ENCODE results near the gene SSR2.

The SSR2 gene

GRCh38 chr1:156020293-156021092 is at the start of gene SSR2:
Gene SSR2, minus strand, starts transcription at chr1:156020951. Its CDS starts 784 bp downstream, at chr1:156020167.
- peak; percentile 97 to 98 for DNase-seq

DNA sequence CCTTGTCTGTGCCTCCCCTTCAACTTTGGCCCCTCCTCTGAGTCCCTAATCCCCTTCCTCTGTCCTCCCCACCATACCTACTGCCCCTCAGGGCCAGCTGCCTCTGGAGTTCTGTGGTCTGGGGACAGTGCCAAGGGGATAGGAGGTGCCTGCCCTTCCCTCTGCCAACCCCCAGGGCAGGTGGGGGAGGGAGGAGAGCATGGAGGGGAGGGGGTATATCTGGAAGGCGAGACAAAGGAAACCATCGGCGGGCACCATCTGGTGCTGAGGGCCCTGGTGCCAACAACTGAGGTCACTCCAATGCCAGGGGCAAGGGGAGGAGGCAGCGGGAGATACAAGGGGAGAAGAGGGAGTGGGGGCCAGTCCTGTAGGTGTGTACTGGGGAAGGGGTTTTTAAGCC is 49.8 kb upstream of the SSR2 start:
- DNase-seq, result peak; percentile 26 to 34

DNA sequence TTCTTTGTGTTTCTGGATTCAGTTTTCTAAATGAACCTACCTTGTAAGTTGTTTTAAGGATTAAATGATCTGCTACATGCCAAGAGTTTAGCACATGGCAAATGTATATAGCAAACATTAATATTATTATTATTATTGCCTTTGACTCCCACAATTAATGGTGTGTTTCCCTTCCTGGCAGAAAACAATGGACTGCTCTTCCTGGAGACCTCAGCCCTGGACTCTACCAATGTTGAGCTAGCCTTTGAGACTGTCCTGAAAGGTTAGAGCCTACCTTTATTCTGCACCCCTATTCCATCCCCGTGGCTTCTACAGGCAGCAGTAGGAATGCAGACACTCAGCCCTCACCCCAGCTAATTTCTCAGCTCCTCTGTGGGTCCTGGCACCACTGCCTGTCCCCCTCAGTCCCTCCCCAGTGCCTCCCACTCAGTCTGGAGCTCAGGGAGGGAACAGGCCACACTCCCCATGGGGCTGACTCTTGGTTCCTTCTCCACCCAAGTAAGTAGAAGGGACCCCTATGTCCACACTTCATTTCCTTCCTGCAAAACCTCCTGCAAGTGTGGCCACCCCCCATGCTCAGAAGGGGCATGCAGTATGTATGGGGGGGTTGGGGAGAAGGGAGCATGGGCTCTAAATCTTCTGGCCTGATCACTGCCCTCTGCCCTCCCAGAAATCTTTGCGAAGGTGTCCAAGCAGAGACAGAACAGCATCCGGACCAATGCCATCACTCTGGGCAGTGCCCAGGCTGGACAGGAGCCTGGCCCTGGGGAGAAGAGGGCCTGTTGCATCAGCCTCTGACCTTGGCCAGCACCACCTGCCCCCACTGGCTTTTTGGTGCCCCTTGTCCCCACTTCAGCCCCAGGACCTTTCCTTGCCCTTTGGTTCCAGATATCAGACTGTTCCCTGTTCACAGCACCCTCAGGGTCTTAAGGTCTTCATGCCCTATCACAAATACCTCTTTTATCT is 49.0 kb upstream of the SSR2 start:
- DNase-seq, result no peak

DNA sequence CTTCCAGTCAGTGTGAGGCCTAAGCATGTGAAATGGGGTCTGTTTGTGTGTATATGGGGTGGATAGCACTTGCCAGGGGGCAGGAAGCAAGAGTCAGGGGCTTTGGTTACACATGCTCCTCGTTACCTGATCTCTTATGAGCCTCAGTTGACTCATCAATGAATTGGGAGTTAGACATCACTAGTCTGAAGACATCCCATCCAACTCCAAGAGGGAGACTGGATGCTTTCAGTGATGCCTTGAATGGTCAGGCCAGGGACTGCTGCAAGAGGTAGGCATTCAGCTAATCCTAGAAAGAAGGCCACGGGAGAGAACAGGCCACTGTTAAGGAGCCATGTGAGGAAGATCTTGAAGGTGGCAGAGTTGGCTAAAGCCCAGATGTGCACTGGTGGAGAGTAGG is 46.5 kb upstream of the SSR2 start:
- no peak for DNase-seq

DNA sequence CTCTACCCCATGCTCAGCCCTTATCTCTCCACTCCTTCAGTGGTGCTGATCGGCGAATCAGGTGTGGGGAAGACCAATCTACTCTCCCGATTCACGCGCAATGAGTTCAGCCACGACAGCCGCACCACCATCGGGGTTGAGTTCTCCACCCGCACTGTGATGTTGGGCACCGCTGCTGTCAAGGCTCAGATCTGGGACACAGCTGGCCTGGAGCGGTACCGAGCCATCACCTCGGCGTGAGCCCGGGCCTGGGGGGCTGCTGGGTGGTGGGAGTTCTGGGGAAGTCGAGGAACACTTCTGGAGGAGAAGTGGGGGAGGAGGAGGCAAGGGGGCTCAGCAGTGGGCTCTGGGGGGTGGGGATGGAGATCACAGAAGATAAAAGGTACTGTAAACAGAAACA is 45.1 kb upstream of the SSR2 start:
- DNase-seq, result no peak

DNA sequence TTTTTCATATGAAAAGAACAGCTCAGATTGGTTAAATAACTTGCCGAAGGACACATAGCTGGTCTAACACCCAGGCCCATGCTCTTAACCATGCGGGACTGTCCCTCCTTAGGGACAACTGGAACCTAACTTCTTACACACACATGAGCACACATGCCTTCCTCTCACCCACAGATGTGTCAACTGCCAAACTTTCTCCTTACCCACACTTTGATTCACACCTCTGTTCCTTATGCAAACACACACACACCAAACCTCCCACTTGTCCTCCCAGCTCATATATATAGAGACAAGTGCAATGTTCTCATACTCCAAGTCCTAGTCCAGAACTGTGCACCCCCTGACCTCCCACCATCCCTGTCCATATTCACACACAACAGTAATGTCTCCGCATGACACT is 44.5 kb upstream of the SSR2 start:
- no peak for DNase-seq

- DNase-seq, result no peak
Measured at GRCh38 chr1:156064615-156065014, 43.9 kb upstream of the SSR2 start.

- DNase-seq, result no peak
Measured at GRCh38 chr1:156063997-156064285, 43.2 kb upstream of the SSR2 start.

GRCh38 chr1:156062189-156062588 is 41.4 kb upstream of the SSR2 start:
- DNase-seq, result no peak

GRCh38 chr1:156060937-156061636 is 40.3 kb upstream of the SSR2 start, which contains the start of gene RAB25:
Gene RAB25, plus strand, starts transcription at chr1:156061160. Its CDS starts 241 bp downstream, at chr1:156061401.
- peak; percentile 91 to 96 for DNase-seq

GRCh38 chr1:156056326-156056849 is 35.6 kb upstream of the SSR2 start:
- DNase-seq, result no peak

DNA sequence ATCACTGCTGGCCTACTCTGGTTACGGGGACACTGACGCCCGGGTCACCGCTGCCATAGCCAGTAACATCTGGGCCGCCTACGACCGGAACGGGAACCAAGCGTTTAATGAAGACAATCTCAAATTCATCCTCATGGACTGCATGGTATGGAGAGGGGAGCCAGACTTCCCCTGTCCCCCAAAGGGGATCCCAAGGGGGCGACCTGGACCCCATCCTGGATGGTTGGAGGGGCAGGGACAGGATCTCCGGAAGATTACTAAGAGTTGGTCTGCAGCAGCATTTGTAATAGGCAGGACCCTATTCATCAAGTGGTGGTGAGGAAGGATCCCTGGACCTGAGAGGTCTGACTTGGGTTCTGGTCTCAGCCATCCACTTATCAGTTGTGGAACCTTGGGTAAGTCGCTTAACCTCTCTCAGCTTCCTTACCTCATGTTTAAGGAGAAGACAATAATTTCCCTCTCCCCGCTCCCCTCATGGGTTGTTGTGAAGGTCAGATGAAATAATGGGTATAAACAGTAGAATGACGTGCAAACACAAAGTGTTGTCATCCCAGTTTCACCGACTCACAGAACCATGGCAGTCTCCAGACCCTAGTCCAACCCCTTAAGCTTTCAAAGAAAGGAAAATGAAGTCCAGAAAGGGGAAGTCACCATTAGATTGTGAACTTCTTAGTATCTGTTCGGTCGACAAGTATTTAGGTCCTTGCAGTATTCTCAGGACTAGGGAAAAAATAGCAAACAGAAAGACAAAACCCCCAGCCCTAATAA is 34.7 kb upstream of the SSR2 start:
- no peak for DNase-seq

- DNase-seq, result peak; percentile 100
Measured at GRCh38 chr1:156054500-156055280, 33.9 kb upstream of the SSR2 start, which contains the start of gene LAMTOR2. Gene LAMTOR2, plus strand, starts transcription at chr1:156054782. Its CDS starts 108 bp downstream, at chr1:156054890.

- peak; percentile 89 for DNase-seq
Measured at GRCh38 chr1:156053768-156054499, 33.2 kb upstream of the SSR2 start, which contains the start of gene UBQLN4. Gene UBQLN4, minus strand, starts transcription at chr1:156053798. Its CDS starts 97 bp downstream, at chr1:156053701.

DNA sequence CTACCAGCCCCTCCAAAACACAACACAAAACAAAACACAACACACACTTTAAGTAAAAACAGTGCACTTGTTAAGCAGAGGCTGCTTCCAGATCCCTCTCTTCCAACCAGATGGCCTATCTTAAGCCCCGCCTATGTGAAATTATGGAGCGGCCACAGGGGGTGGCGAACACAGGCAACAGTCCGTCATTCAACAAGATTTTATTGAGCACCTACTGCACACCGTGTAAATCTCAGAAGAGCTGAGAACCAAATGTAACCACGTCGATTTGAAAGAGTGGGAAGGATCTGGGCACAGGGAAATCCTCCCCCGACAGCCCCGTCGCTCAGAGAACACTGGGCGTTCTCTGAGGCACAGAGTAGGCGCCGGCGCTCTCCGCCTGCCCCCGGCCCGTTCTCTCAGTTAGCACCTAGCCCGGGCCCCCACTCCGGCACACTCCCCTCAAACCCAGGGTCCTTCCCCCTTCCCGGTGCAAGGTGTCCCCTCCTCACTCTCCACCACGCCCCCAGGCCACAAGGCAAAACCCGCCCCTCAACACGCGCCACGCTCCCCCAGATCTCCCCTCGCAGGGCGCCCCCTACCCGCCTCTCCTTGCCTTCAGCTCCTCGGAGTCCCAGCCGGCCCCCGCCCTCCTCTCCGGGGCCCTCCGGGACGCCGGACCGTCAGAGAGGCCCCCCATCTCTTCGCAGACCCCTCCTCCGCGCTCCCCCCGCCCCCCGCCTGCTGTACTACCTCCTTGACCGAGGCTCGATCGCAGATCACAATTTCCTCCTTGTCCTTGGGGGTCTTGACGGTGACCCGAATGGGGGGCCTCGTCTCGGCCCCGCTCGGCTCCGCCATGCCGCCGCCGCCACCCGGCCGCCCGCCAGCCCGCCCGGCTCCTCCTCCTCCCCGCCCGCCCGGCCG is 32.4 kb upstream of the SSR2 start:
- peak; percentile 43 to 59 for DNase-seq

DNA sequence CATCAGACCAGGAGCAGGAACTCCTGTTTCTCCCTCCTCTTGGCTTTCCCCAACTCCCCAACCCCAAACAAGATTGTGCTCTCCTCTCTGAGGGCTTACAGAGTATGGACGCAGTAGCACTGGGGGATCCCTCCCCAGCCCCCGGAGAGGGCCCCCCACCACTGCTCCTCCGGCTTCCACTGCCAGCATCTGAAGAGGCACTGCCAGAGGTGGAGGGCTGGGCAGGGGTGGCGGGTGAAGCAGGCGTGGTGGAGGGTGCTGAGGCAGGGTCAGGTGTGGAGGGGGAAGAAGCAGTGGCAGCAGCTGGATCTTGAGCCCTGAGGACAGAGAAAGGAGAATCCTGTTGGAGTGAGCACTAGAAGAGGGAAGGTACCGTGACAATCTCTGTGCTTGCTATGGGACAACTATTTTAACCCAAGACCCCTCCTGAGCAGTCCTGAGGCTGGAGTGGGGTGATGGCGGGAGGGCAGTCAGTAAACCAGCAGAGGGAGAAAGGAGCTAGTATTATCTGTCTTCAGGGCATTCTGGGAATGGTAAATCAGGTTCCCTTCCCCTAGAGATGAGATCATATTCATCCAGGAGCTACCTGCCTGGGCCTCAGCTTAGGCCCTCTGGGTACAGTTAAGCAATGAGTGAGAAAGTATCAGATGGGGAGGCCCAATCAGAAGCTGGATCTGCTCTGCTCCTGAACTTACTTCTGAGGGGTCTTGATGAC is 30.4 kb upstream of the SSR2 start:
- no peak for DNase-seq

DNA sequence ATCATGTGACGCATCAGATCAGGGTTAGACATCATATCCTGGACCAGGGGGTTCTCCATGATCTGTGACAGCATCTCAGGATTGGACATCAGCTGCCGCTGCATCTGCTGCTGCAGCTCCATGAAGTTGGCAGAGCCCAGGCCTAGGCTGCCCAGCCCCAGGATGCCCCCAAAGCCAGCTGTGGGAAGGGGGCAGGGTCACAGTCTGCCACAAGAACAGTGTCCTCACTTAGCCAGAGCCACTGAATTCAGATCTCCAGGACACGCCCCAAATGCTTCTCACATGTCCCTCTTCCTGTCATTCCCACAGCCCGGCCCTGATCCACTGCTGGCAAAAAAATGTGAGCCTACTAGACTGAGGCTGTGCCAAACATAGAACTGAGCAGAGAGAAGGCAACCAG is 29.6 kb upstream of the SSR2 start:
- DNase-seq, result no peak

DNA sequence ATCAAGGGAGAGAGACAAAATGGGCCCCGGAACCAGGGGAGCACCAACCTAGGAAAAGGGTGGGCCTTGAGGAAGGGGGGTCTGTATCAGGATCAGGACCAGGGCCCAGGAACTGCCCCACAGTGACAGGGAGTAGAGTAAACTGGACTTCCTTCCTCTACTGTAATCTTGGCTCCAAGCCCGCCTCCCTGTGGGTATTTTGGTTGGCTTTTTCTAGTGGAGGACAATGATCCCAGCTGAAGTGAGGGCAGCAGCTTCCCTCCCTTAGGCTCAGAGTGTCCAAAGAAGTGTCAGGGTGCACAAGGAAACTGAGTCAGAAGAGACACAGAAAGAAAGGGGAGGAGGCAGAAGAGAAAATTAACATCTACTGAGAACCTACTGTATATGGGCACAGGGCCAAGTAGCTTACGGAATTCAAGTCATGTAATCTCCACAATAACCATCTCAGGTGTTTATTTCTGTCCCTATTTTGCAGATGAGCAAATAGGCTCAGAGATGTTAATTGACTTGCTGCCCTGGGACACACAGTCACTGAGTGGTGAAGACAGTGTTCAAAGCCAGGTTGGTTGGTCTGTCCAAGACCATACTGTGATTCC is 28.0 kb upstream of the SSR2 start:
- no peak for DNase-seq
